ENCODE data around the gene JUNB.

Gene JUNB

GRCh38 chr19:12791345-12792050 is at the start of gene JUNB:
JUNB (plus strand) TSS chr19:12791486; CDS start chr19:12791772, 286 bp downstream.
- peak; percentile 97 for DNase-seq (ENCODE audit: low spot score)

GRCh38 chr19:12745166-12745897 is 46.0 kb upstream of the JUNB start:
- DNase-seq (ENCODE audit: low spot score) = no peak

GRCh38 chr19:12748489-12748888 is 42.8 kb upstream of the JUNB start:
- no peak for DNase-seq (ENCODE audit: low spot score)

GRCh38 chr19:12749938-12750521 is 41.3 kb upstream of the JUNB start:
- DNase-seq (ENCODE audit: low spot score) = no peak

GRCh38 chr19:12750851-12751250 is 40.4 kb upstream of the JUNB start:
- no peak for DNase-seq (ENCODE audit: low spot score)

GRCh38 chr19:12751635-12752034 is 39.7 kb upstream of the JUNB start, which contains the start of gene BEST2:
BEST2 (plus strand) TSS chr19:12751791; CDS start chr19:12752593, 802 bp downstream.
- DNase-seq (ENCODE audit: low spot score) = no peak

- no peak for DNase-seq (ENCODE audit: low spot score)
Observed at GRCh38 chr19:12752056-12752781, 39.1 kb upstream of the JUNB start.

- no peak for DNase-seq (ENCODE audit: low spot score)
Observed at GRCh38 chr19:12754465-12755196, 36.7 kb upstream of the JUNB start.

GRCh38 chr19:12756150-12756883 is 35.0 kb upstream of the JUNB start:
- DNase-seq (ENCODE audit: low spot score) = no peak

GRCh38 chr19:12757544-12758274 is 33.6 kb upstream of the JUNB start:
- peak; percentile 91 for DNase-seq (ENCODE audit: low spot score)

- no peak for DNase-seq (ENCODE audit: low spot score)
Observed at GRCh38 chr19:12759686-12760085, 31.6 kb upstream of the JUNB start.

- DNase-seq (ENCODE audit: low spot score) = no peak
Observed at GRCh38 chr19:12763100-12763499, 28.2 kb upstream of the JUNB start.

GRCh38 chr19:12764698-12765097 is 26.6 kb upstream of the JUNB start:
- no peak for DNase-seq (ENCODE audit: low spot score)

GRCh38 chr19:12766051-12766521 is 25.2 kb upstream of the JUNB start:
- DNase-seq (ENCODE audit: low spot score) = peak; percentile 97

GRCh38 chr19:12767150-12767549 is 24.1 kb upstream of the JUNB start:
- no peak for DNase-seq (ENCODE audit: low spot score)

- no peak for DNase-seq (ENCODE audit: low spot score)
Observed at GRCh38 chr19:12767666-12768065, 23.6 kb upstream of the JUNB start.

GRCh38 chr19:12769689-12770088 is 21.6 kb upstream of the JUNB start:
- no peak for DNase-seq (ENCODE audit: low spot score)

- no peak for DNase-seq (ENCODE audit: low spot score)
Observed at GRCh38 chr19:12770922-12771321, 20.4 kb upstream of the JUNB start.

GRCh38 chr19:12772323-12772722 is 19.0 kb upstream of the JUNB start:
- no peak for DNase-seq (ENCODE audit: low spot score)

- DNase-seq (ENCODE audit: low spot score) = no peak
Observed at GRCh38 chr19:12773571-12773970, 17.7 kb upstream of the JUNB start.

Measured in HuH-7.5 (cell line).